Sigmoid colon (tissue), 7 donors: ENCODE measurements around the gene KIRREL3. TPM values are rescaled to one million over a fixed set of nuclear protein-coding genes. Genes with fewer than 3 reads are reported as not detected.

Experiments used
- DNase-seq: peaks from one replicate; pipeline ENCODE4 v3.0.0-alpha.2; 2019
- H3K27ac ChIP-seq, 4 donors: fragments of 200-600 bp; sonication (generic); one replicate each; pipeline ENCODE4 v1.5.1; 2016 to 2019; ENCODE audit warnings: mild to moderate bottlenecking in 1 of 4
- H3K27me3 ChIP-seq, 3 donors: fragments of 200-600 bp; sonication (generic); one replicate each; pipeline ENCODE4 v1.5.1; 2019; ENCODE audit warnings: mild to moderate bottlenecking in 1 of 3
- H3K36me3 ChIP-seq, 4 donors: fragments of 200-600 bp; sonication (generic); one replicate each; pipeline ENCODE4 v1.5.1; 2016 to 2019
- H3K4me1 ChIP-seq, 4 donors: fragments of 200-600 bp; sonication (generic); one replicate each; pipeline ENCODE4 v1.5.1; 2017 to 2019
- H3K4me3 ChIP-seq, 4 donors: fragments of 200-600 bp; sonication (generic); one replicate each; pipeline ENCODE4 v1.5.1; 2017 to 2019; ENCODE audit warnings: mild to moderate bottlenecking in 2 of 4, moderate library complexity in 1 of 4
- H3K9me3 ChIP-seq, 4 donors: fragments of 200-600 bp in 3 of 4; sonication (generic) in 3 of 4; one replicate each; pipeline versions ENCODE4 v1.5.1 to v1.6.1; 2013 to 2019
- CTCF ChIP-seq, 4 experiments: fragments of 450-650 bp in 3 of 4; fragments of 200-600 bp in 1 of 4; IDR thresholded peaks; one replicate each; pipeline ENCODE4 v1.5.1; 2016 to 2019; ENCODE audit warnings: antibody characterized with exemption in 4 of 4, mild to moderate bottlenecking in 3 of 4, moderate library complexity in 2 of 4
- EP300 ChIP-seq, 4 donors: sonication (generic); formaldehyde crosslinking; IDR thresholded peaks; one replicate each; pipeline ENCODE4 v1.6.1; 2017; ENCODE audit warnings: antibody characterized with exemption in 4 of 4
- POLR2A ChIP-seq, 2 donors: fragments of 450-650 bp; IDR thresholded peaks; one replicate each; pipeline ENCODE4 v1.6.1; 2016; ENCODE audit warnings: antibody characterized with exemption in 2 of 2, mild to moderate bottlenecking in 2 of 2, moderate library complexity in 2 of 2
- POLR2AphosphoS5 ChIP-seq, 4 donors: sonication (generic); formaldehyde crosslinking; IDR thresholded peaks; one replicate each; pipeline ENCODE4 v1.6.1; 2017; ENCODE audit warnings: antibody characterized with exemption in 4 of 4
- WGBS, 2 donors: extraction: QIAGEN DNeasy Blood & Tissue Kit; methylation state at CpG; one replicate each; pipeline ENCODE4 v1.1.7; 2013; 5-methylcytosine and 5-hydroxymethylcytosine counted together
- intact Hi-C: fragments of 100-400 bp; cut with DNase I; formaldehyde crosslinking; loops from one replicate; pipeline ENCODE4 v1.15.1; 2023
- polyA plus RNA-seq, 3 donors: library from polyadenylated mRNA; stranded (reverse); fragments of 200-250 nt; gene quantifications; one replicate each; pipeline ENCODE4 v1.2.3, GENCODE V29; 2013
- total RNA-seq, 4 donors: library from RNA; depleted of rRNA; stranded (reverse); fragments of >200 nt; gene quantifications; one replicate each; pipeline ENCODE4 v1.1.0, GENCODE V29; 2016
- donor health status: healthy with polysubstance abuse.
- donor health status: Bipolar disorder and iron deficiency.
- donor health status: healthy.

The KIRREL3 gene
- total and polyA plus RNA-seq, 7 donors, result under 0.01 to 3.3 (median 1.0) TPM

DNA sequence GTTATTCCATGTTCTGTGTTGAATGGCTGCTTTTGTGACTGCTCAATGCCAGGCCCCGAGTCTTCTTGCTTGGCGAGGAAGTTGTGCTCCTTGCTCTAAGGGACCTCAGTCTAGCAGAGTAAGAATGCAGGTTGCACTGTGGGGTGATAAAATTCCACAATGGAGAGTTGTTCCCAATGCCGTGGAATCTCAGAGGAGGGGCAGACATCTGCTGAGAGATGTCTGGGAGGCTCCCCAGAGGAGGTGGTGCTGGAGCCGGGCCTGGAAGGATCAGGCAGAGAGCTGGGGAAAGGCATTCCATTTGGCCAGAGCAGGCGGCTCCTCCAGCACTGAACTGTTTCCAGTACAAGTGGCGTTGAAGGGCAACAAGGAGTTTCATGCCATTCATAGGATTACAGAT is 589.9 kb downstream of the KIRREL3 start:
- Histone ChIP-seq H3K27me3 (no peaks in the 10 kb centered on the region), H3K36me3 (peaks cover 0 to 50% (median 17%) of the 10 kb centered on the region in 4 donors), H3K27ac (peak overlapping the region; percentile 42 to 65 (median 61)), H3K4me1 (peaks cover 0 to 42% (median 36%) of the 10 kb centered on the region in 4 donors), H3K9me3 (no peaks in the 10 kb centered on the region), H3K4me3 (no peak overlapping the region)
- intact Hi-C loops, result loop anchor here (10.0 kb wide), 2 partner anchors 296 to 516 kb away; no protein-coding TSS in a partner anchor
- peak; percentile 84 for DNase-seq
- 67 to 74% methylated on average over 6 of the region's 6 CpGs for WGBS, 2 donors
- TF ChIP-seq EP300 (IDR thresholded peaks at IDR 0.05) (no peak), POLR2AphosphoS5 (IDR thresholded peaks at IDR 0.05) (no peak), POLR2A (IDR thresholded peaks at IDR 0.05) (no peak), CTCF (IDR thresholded peaks at IDR 0.05) (no peak)

GRCh38 chr11:126409620-126409985 is 591.0 kb downstream of the KIRREL3 start:
- intact Hi-C loops, result no loop called here
- TF ChIP-seq POLR2A (IDR thresholded peaks at IDR 0.05) (no peak), CTCF (IDR thresholded peaks at IDR 0.05) (no peak), EP300 (IDR thresholded peaks at IDR 0.05) (no peak), POLR2AphosphoS5 (IDR thresholded peaks at IDR 0.05) (no peak)
- Histone ChIP-seq H3K27ac (peak overlapping the region in 1 of 4 donors; percentile 65), H3K36me3 (peaks cover 0 to 50% (median 17%) of the 10 kb centered on the region in 4 donors), H3K4me1 (peaks cover 0 to 31% (median 25%) of the 10 kb centered on the region in 4 donors), H3K27me3 (no peaks in the 10 kb centered on the region), H3K9me3 (no peaks in the 10 kb centered on the region), H3K4me3 (no peak overlapping the region)
- WGBS, 2 donors, result 83 to 85% methylated on average over 3 of the region's 3 CpGs
- no peak for DNase-seq

- DNase-seq, result no peak
- WGBS, 2 donors, result 94% methylated on average over 12 of the region's 12 CpGs
- Histone ChIP-seq H3K27ac (peak overlapping the region in 1 of 4 donors; percentile 65), H3K9me3 (no peaks in the 10 kb centered on the region), H3K4me3 (no peak overlapping the region), H3K36me3 (peaks cover 0 to 50% (median 17%) of the 10 kb centered on the region in 4 donors), H3K27me3 (no peaks in the 10 kb centered on the region), H3K4me1 (peaks cover 0 to 26% (median 20%) of the 10 kb centered on the region in 4 donors)
- intact Hi-C loops, result no loop called here
- no peak for TF ChIP-seq POLR2AphosphoS5 (IDR thresholded peaks at IDR 0.05)
- no peak for TF ChIP-seq EP300 (IDR thresholded peaks at IDR 0.05)
Measured at GRCh38 chr11:126408901-126409619, 591.5 kb downstream of the KIRREL3 start.

GRCh38 chr11:126408496-126408895 is 592.1 kb downstream of the KIRREL3 start:
- no peak for DNase-seq
- TF ChIP-seq CTCF (IDR thresholded peaks at IDR 0.05), result no peak
- TF ChIP-seq POLR2AphosphoS5 (IDR thresholded peaks at IDR 0.05), result no peak
- no peak for TF ChIP-seq POLR2A (IDR thresholded peaks at IDR 0.05)
- no peak for TF ChIP-seq EP300 (IDR thresholded peaks at IDR 0.05)
- H3K36me3 ChIP-seq, result peaks cover 0 to 45% (median 17%) of the 10 kb centered on the region in 4 donors
- intact Hi-C loops, result no loop called here
- H3K27ac ChIP-seq, result no peak overlapping the region
- H3K27me3 ChIP-seq, result no peaks in the 10 kb centered on the region
- no peak overlapping the region for H3K4me3 ChIP-seq
- peaks cover 0 to 20% (median 16%) of the 10 kb centered on the region in 4 donors for H3K4me1 ChIP-seq
- 86 to 94% methylated on average over 12 of the region's 12 CpGs for WGBS, 2 donors
- no peaks in the 10 kb centered on the region for H3K9me3 ChIP-seq

DNA sequence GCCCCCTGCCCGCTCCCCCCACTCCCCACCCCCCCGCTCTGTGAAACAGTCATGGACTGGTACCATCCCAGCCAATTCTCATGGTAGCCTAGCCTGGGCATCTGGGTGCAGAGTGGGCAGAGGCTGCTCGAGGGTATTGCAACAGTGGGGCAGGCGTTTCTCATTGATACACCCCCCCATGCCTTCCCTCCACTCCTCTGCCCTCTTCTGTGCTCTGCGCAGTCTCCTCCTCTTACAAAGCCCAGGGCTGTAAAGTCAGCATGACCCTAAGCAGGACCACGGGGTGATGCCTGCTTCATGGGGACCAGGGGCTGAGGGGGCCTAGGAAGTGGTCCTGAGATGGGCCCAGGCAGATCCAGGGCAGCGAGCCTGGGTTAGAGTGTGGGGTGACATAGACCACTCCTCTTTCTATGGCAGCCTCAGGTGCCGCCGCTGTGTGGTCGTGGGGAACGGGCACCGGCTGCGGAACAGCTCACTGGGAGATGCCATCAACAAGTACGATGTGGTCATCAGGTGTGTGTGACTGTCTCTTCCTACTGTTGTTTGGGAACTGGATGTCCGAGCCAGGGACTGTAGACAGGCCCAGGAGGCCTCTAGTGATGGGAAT is 592.8 kb downstream of the KIRREL3 start:
- peaks cover 0 to 45% (median 17%) of the 10 kb centered on the region in 4 donors for H3K36me3 ChIP-seq
- intact Hi-C loops, result no loop called here

More for the DNA sequence above, 592.8 kb downstream of the KIRREL3 start:
- Histone ChIP-seq H3K9me3 (no peaks in the 10 kb centered on the region), H3K27ac (peak overlapping the region in 1 of 4 donors; percentile 9), H3K4me1 (peaks cover 0 to 18% (median 15%) of the 10 kb centered on the region in 4 donors), H3K4me3 (no peak overlapping the region), H3K27me3 (no peaks in the 10 kb centered on the region)
- no peak for DNase-seq
- TF ChIP-seq POLR2A (IDR thresholded peaks at IDR 0.05) (no peak), POLR2AphosphoS5 (IDR thresholded peaks at IDR 0.05) (no peak), EP300 (IDR thresholded peaks at IDR 0.05) (no peak), CTCF (IDR thresholded peaks at IDR 0.05) (no peak)
- 90 to 96% methylated on average over 15 of the region's 15 CpGs for WGBS, 2 donors
